Neuronal stem cell (in vitro differentiated cells): ENCODE data around the gene DNALI1.
"Not testable (repeated sequence)": the region's sequence is repeated elsewhere in the genome, so short reads cannot be mapped to it uniquely, and the experiment has no call there.

Experiments used
- DNase-seq: peaks from one replicate; pipeline ENCODE4 v3.0.0-alpha.2; 2013; ENCODE audit warnings: low spot score
- H2AFZ ChIP-seq: one replicate; pipeline ENCODE4 v1.6.1; 2013; ENCODE audit warnings: mild to moderate bottlenecking, low read length, inconsistent platforms
- H2AK5ac ChIP-seq: 2 replicates; pipeline ENCODE4 v1.6.1; 2013; ENCODE audit warnings: low read depth, mild to moderate bottlenecking, inconsistent platforms, low read length, moderate library complexity, mixed read lengths
- H2BK120ac ChIP-seq: 2 replicates; pipeline ENCODE4 v1.6.1; 2013; ENCODE audit warnings: low read depth, mild to moderate bottlenecking, inconsistent platforms, low read length, moderate library complexity, mixed read lengths
- H2BK12ac ChIP-seq: one replicate; pipeline ENCODE4 v1.6.1; 2013; ENCODE audit warnings: low read length, inconsistent platforms
- H2BK15ac ChIP-seq: 2 replicates; pipeline ENCODE4 v1.6.1; 2013; ENCODE audit warnings: mild to moderate bottlenecking, low read length, inconsistent platforms, mixed read lengths
- H2BK5ac ChIP-seq: one replicate; pipeline ENCODE4 v1.6.1; 2013; ENCODE audit warnings: inconsistent platforms, mild to moderate bottlenecking, low read length, moderate library complexity
- H3K14ac ChIP-seq: one replicate; pipeline ENCODE4 v1.6.1; 2013; ENCODE audit warnings: low read length, inconsistent platforms
- H3K18ac ChIP-seq: 2 replicates; pipeline ENCODE4 v1.6.1; 2013; ENCODE audit warnings: low read length, inconsistent platforms
- H3K23ac ChIP-seq: 2 replicates; pipeline ENCODE4 v1.6.1; 2013; ENCODE audit warnings: low read depth, mild to moderate bottlenecking, mixed read lengths, low read length, inconsistent platforms; ENCODE audit not compliant: poor library complexity
- H3K27ac ChIP-seq: replicated peaks from 3 replicates; pipeline ENCODE4 v1.5.1; 2013; ENCODE audit warnings: low read length, inconsistent platforms
- H3K27me3 ChIP-seq, 3 experiments: 2 replicates each; pipeline ENCODE4 v1.6.1; 2013; ENCODE audit warnings: low read length in 3 of 3, mild to moderate bottlenecking in 2 of 3, inconsistent platforms in 1 of 3, low read depth in 1 of 3, mixed read lengths in 1 of 3, moderate library complexity in 1 of 3; ENCODE audit not compliant: control insufficient read depth in 3 of 3, insufficient read depth in 3 of 3
- H3K36me3 ChIP-seq, 2 donors: replicated peaks in 1 of 2; 2 replicates each; pipeline ENCODE4 v1.6.1; 2013; ENCODE audit warnings: low read length in 2 of 2; ENCODE audit not compliant: control insufficient read depth in 2 of 2, insufficient read depth in 2 of 2
- H3K4ac ChIP-seq: 2 replicates; pipeline ENCODE4 v1.6.1; 2013; ENCODE audit warnings: inconsistent platforms, mild to moderate bottlenecking, low read length, moderate library complexity
- H3K4me1 ChIP-seq, 2 donors: 1 replicate in 1 of 2; 2 replicates in 1 of 2; pipeline ENCODE4 v1.6.1; 2013; ENCODE audit warnings: low read length in 2 of 2, low read depth in 1 of 2; ENCODE audit not compliant: control insufficient read depth in 2 of 2, insufficient read depth in 1 of 2
- H3K4me2 ChIP-seq: one replicate; pipeline ENCODE4 v1.6.1; 2013; ENCODE audit warnings: mild to moderate bottlenecking, low read length, inconsistent platforms; ENCODE audit not compliant: insufficient read depth, poor library complexity, severe bottlenecking
- H3K4me3 ChIP-seq, 2 donors: 2 replicates each; pipeline ENCODE4 v1.5.1; 2013; ENCODE audit warnings: low read length in 2 of 2, mild to moderate bottlenecking in 2 of 2, inconsistent platforms in 1 of 2, moderate library complexity in 1 of 2
- H3K79me1 ChIP-seq: one replicate; pipeline ENCODE4 v1.6.1; 2013; ENCODE audit warnings: low read depth, mild to moderate bottlenecking, inconsistent platforms, low read length, moderate library complexity
- H3K9ac ChIP-seq: one replicate; pipeline ENCODE4 v1.6.1; 2013; ENCODE audit warnings: mild to moderate bottlenecking, low read depth, low read length, inconsistent platforms; ENCODE audit not compliant: poor library complexity
- H3K9me3 ChIP-seq, 2 donors: replicated peaks in 1 of 2; 2 replicates each; pipeline versions ENCODE3 to v1.6.1; 2013; ENCODE audit warnings: low read length in 2 of 2, mild to moderate bottlenecking in 2 of 2, inconsistent platforms in 1 of 2, low read depth in 1 of 2, mixed read lengths in 1 of 2, moderate library complexity in 1 of 2; ENCODE audit not compliant: control insufficient read depth in 2 of 2, insufficient read depth in 1 of 2
- H4K8ac ChIP-seq: one replicate; pipeline ENCODE4 v1.6.1; 2013; ENCODE audit warnings: low read depth, mild to moderate bottlenecking, inconsistent platforms, low read length, moderate library complexity
- H4K91ac ChIP-seq: one replicate; pipeline ENCODE4 v1.6.1; 2013; ENCODE audit warnings: low read length, low read depth, mild to moderate bottlenecking, inconsistent platforms; ENCODE audit not compliant: poor library complexity
- WGBS, 2 donors: extraction: QIAGEN DNeasy Blood & Tissue Kit; methylation state at CpG; one replicate each; pipeline ENCODE4 v1.1.7; 2013; ENCODE audit warnings: missing lambda C conversion rate in 2 of 2, mixed read lengths in 1 of 2; ENCODE audit not compliant: insufficient read length in 2 of 2, insufficient replicate concordance in 1 of 2; ENCODE audit errors: extremely low coverage in 2 of 2; 5-methylcytosine and 5-hydroxymethylcytosine counted together

DNALI1 gene

DNA sequence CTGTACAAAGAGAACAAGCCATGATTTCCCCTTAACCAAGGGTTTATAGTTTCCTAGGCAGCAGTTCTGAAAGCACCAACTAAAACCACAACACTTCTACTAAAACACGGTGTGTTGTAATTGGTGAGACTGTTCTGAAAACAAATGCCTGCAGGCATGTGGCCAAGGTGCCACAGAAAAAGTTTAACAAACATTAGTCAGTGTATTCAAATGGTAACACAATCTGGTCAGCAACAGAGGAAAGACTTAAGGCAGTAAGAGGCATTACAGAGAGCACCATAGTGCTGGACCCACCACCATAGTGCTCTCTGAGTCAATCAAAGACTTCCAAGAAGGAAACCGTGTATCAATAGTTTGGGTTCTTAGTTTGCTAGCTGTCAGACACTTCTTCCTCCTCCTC, 19.4 kb upstream of the DNALI1 start:
- WGBS, 2 donors, result no CpG with 5 or more reads among the region's 2 CpGs
- no peak overlapping the region for H3K4me2 ChIP-seq
- no peaks in the 10 kb centered on the region for H3K4me1 ChIP-seq
- no peak overlapping the region for H2BK5ac ChIP-seq
- H3K27me3 ChIP-seq, result no peaks in the 10 kb centered on the region
- no peaks in the 10 kb centered on the region for H3K79me1 ChIP-seq
- no peak overlapping the region for H3K27ac ChIP-seq
- no peak overlapping the region for H4K91ac ChIP-seq
- no peaks in the 10 kb centered on the region for H3K9me3 ChIP-seq
- peaks cover 23 to 66% of the 10 kb centered on the region in 2 donors for H3K36me3 ChIP-seq
- H2AFZ ChIP-seq, result no peak overlapping the region
- no peak overlapping the region for H3K18ac ChIP-seq
- H3K4me3 ChIP-seq, result no peak overlapping the region
- DNase-seq, result no peak
- no peak overlapping the region for H2AK5ac ChIP-seq
- H2BK12ac ChIP-seq, result no peak overlapping the region
- no peak overlapping the region for H4K8ac ChIP-seq
- H3K23ac ChIP-seq, result no peak overlapping the region
- no peak overlapping the region for H3K9ac ChIP-seq
- H2BK15ac ChIP-seq, result no peak overlapping the region
- no peak overlapping the region for H3K4ac ChIP-seq
- H3K14ac ChIP-seq, result no peak overlapping the region
- H2BK120ac ChIP-seq, result no peak overlapping the region

DNA sequence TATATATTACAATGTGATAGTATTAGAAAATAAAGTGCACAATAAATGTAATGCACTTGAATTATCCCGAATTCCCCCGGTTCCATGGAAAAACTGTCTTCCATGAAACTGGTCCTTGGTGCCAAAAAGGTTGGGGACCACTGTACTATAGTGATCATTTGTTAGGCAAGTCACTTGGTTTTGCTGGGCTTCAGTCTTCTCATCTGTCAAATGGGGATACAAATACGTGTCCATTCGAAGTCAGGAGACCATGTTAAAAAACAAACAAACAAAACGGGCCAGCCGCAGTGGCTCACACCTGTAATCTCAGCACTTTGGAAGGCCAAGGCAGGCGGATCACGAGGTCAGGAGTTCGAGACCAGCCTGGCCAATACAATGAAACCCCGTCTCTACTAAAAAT, 17.6 kb upstream of the DNALI1 start:
- H2BK5ac ChIP-seq, H3K9ac ChIP-seq, H3K27ac ChIP-seq, H3K4me2 ChIP-seq, H2BK120ac ChIP-seq, H3K4me3 ChIP-seq, H3K27me3 ChIP-seq, DNase-seq, H3K9me3 ChIP-seq, H2BK12ac ChIP-seq, H2BK15ac ChIP-seq, H2AK5ac ChIP-seq, H3K18ac ChIP-seq, H3K14ac ChIP-seq, H4K8ac ChIP-seq, H3K23ac ChIP-seq, H3K4ac ChIP-seq, H2AFZ ChIP-seq, H3K4me1 ChIP-seq, H3K79me1 ChIP-seq, H4K91ac ChIP-seq: not testable (repeated sequence)
- peaks cover 23 to 80% of the 10 kb centered on the region in 2 donors for H3K36me3 ChIP-seq
- no CpG with 5 or more reads among the region's 10 CpGs for WGBS, 2 donors

DNA sequence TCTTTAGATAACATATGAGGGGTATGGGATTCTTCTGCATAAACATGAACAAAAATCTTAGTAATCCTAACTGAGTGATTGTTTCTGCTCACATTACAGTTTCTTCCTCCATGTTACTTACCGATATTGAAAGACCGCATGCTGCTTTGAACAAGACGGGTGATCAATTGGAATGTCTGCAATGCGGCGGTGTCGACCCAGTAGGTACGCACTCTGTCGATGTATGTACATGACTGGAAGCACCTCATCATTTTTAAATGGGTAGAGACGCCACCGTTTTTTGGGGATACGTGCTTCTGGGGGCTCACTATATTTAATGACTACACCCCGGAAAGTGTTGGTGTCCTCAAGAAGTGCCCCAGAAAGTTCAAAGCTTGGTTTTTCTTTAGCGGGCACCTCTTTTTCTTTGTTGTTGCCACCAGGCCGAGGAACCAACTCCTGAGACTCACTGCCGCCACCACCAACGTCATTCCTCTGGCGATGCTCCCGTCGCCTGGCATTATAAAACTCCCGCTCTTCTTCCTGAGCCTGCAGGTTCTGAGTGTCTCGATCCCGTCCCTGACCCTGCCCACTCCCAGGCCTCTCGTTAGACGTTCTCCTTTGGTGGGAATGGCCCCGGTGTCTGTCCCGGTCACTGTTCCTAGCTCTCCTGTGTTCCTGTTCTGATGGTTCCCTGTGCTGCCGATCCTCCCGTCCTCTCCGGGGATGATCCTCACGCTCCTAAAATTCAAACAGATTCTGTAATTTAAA, 16.5 kb upstream of the DNALI1 start:
- H3K27ac ChIP-seq, result no peak overlapping the region
- no peak overlapping the region for H2AFZ ChIP-seq
- H2BK15ac ChIP-seq, result no peak overlapping the region
- H2BK12ac ChIP-seq, result no peak overlapping the region
- peaks cover 2% of the 10 kb centered on the region for H3K79me1 ChIP-seq
- no peaks in the 10 kb centered on the region for H3K4me1 ChIP-seq
- no peak overlapping the region for H2BK120ac ChIP-seq
- no peak overlapping the region for H2BK5ac ChIP-seq
- WGBS, 2 donors, result no CpG with 5 or more reads among the region's 30 CpGs
- no peak overlapping the region for H3K4me2 ChIP-seq
- no peak overlapping the region for H3K9ac ChIP-seq
- DNase-seq, result no peak
- no peak overlapping the region for H3K18ac ChIP-seq
- no peaks in the 10 kb centered on the region for H3K27me3 ChIP-seq
- no peaks in the 10 kb centered on the region for H3K9me3 ChIP-seq
- H4K8ac ChIP-seq, result no peak overlapping the region
- H4K91ac ChIP-seq, result no peak overlapping the region
- peaks cover 28 to 89% of the 10 kb centered on the region in 2 donors for H3K36me3 ChIP-seq
- no peak overlapping the region for H3K4me3 ChIP-seq
- H3K14ac ChIP-seq, result no peak overlapping the region
- no peak overlapping the region for H2AK5ac ChIP-seq
- no peak overlapping the region for H3K4ac ChIP-seq
- no peak overlapping the region for H3K23ac ChIP-seq

GRCh38 chr1:37544530-37544929, 12.2 kb upstream of the DNALI1 start:
- H4K91ac ChIP-seq, result no peak overlapping the region
- peaks cover 4% of the 10 kb centered on the region for H3K79me1 ChIP-seq
- DNase-seq, result no peak
- no peaks in the 10 kb centered on the region for H3K4me1 ChIP-seq
- H4K8ac ChIP-seq, result no peak overlapping the region
- H2BK120ac ChIP-seq, result no peak overlapping the region
- peak overlapping the region; percentile 50 for H3K9ac ChIP-seq
- peak overlapping the region; percentile 91 for H3K23ac ChIP-seq
- peaks cover 23 to 81% of the 10 kb centered on the region in 2 donors for H3K36me3 ChIP-seq
- no peaks in the 10 kb centered on the region for H3K9me3 ChIP-seq
- no peak overlapping the region for H2AK5ac ChIP-seq
- no peak overlapping the region for H2BK12ac ChIP-seq
- H3K27me3 ChIP-seq, result no peaks in the 10 kb centered on the region
- no peak overlapping the region for H3K4me2 ChIP-seq
- H2BK15ac ChIP-seq, result no peak overlapping the region
- no peak overlapping the region for H2BK5ac ChIP-seq
- no CpG with 5 or more reads among the region's 21 CpGs for WGBS, 2 donors
- H3K4ac ChIP-seq, result no peak overlapping the region
- H3K14ac ChIP-seq, result no peak overlapping the region
- H3K18ac ChIP-seq, result no peak overlapping the region
- H2AFZ ChIP-seq, result no peak overlapping the region
- no peak overlapping the region for H3K4me3 ChIP-seq
- no peak overlapping the region for H3K27ac ChIP-seq
